BLaER1 treated with 17β-estradiol and CSF1 and Interleukin-3, amounts not matched to agents 10 nM and 100 nM (cell line): ENCODE measurements around the gene GOLGA8N.

Experiments
- H3K27ac ChIP-seq, 11 experiments: shearing (Covaris generic); formaldehyde crosslinking; 2 replicates each; pipeline ENCODE4 v1.8.1; 2022
- H3K27me3 ChIP-seq, 11 experiments: shearing (Covaris generic); formaldehyde crosslinking; 2 replicates each; pipeline ENCODE4 v1.8.1; 2022
- H3K36me3 ChIP-seq, 11 experiments: shearing (Covaris generic); formaldehyde crosslinking; 2 replicates each; pipeline ENCODE4 v1.8.1; 2022
- H3K4me1 ChIP-seq, 10 experiments: shearing (Covaris generic); formaldehyde crosslinking; 2 replicates each; pipeline ENCODE4 v1.8.1; 2022
- H3K4me2 ChIP-seq, 11 experiments: shearing (Covaris generic); formaldehyde crosslinking; 2 replicates each; pipeline ENCODE4 v1.8.1; 2022
- H3K4me3 ChIP-seq, 10 experiments: shearing (Covaris generic); formaldehyde crosslinking; 2 replicates each; pipeline ENCODE4 v1.8.1; 2022
- H3K9ac ChIP-seq, 11 experiments: shearing (Covaris generic); formaldehyde crosslinking; 2 replicates each; pipeline ENCODE4 v1.8.1; 2022
- H3K9me3 ChIP-seq, 11 experiments: shearing (Covaris generic); formaldehyde crosslinking; replicated peaks in 1 of 11; 2 replicates each; pipeline ENCODE4 v1.8.1; 2022
- H4K20me1 ChIP-seq, 11 experiments: shearing (Covaris generic); formaldehyde crosslinking; 2 replicates each; pipeline ENCODE4 v1.8.1; 2022
- Cebpa-rat ChIP-seq, 11 experiments: shearing (Covaris generic); IDR thresholded peaks; 2 replicates each; pipeline ENCODE4 v1.8.1; 2022

Gene GOLGA8N

GRCh38 chr15:32636410-32636809, 43.2 kb downstream of the GOLGA8N start:
- Histone ChIP-seq H3K36me3 (peaks cover 0 to 100% (median 84%) of the 10 kb centered on the region in 11 experiments; a peak in 19 of 22 replicates), H3K4me1 (peaks cover 15 to 43% (median 37%) of the 10 kb centered on the region in 10 experiments; a peak in 19 of 20 replicates), H3K4me3 (no peak overlapping the region), H3K4me2 (peak overlapping the region; percentile 4 to 68 (median 48); a peak in 19 of 22 replicates), H3K27ac (peak overlapping the region in 3 of 11 experiments; percentile 1 to 28 (median 21); a peak in 2 of 22 replicates), H3K9me3 (no peaks in the 10 kb centered on the region), H4K20me1 (peaks cover 0 to 11% (median 0%) of the 10 kb centered on the region in 11 experiments; a peak in 4 of 22 replicates), H3K27me3 (no peaks in the 10 kb centered on the region), H3K9ac (no peak overlapping the region)
- TF ChIP-seq Cebpa-rat (IDR thresholded peaks at IDR 0.05) = no peak

GRCh38 chr15:32636908-32637567, 43.8 kb downstream of the GOLGA8N start:
- peak overlapping the region; percentile 4 to 68 (median 53) for H3K4me2 ChIP-seq
- peaks cover 15 to 43% (median 37%) of the 10 kb centered on the region in 10 experiments; a peak in 19 of 20 replicates for H3K4me1 ChIP-seq
- peaks cover 0 to 12% (median 0%) of the 10 kb centered on the region in 11 experiments; a peak in 4 of 22 replicates for H4K20me1 ChIP-seq
- H3K9ac ChIP-seq = peak overlapping the region in 2 of 11 experiments; percentile 4 to 53; a peak in 2 of 22 replicates
- peaks cover 0 to 100% (median 82%) of the 10 kb centered on the region in 11 experiments; a peak in 19 of 22 replicates for H3K36me3 ChIP-seq
- H3K27ac ChIP-seq = peak overlapping the region in 7 of 11 experiments; percentile 7 to 37 (median 21); a peak in 8 of 22 replicates
- H3K9me3 ChIP-seq = no peaks in the 10 kb centered on the region
- TF ChIP-seq Cebpa-rat (IDR thresholded peaks at IDR 0.05) = no peak
- no peaks in the 10 kb centered on the region for H3K27me3 ChIP-seq
- no peak overlapping the region for H3K4me3 ChIP-seq

- peak overlapping the region; percentile 4 to 68 (median 53); a peak in 20 of 22 replicates for H3K4me2 ChIP-seq
- peak overlapping the region in 4 of 11 experiments; percentile 7 to 37 (median 16); a peak in 3 of 22 replicates for H3K27ac ChIP-seq
- H3K4me3 ChIP-seq = no peak overlapping the region
- peaks cover 0 to 93% (median 80%) of the 10 kb centered on the region in 11 experiments; a peak in 19 of 22 replicates for H3K36me3 ChIP-seq
- H3K9ac ChIP-seq = no peak overlapping the region
- TF ChIP-seq Cebpa-rat (IDR thresholded peaks at IDR 0.05) = no peak
- H3K9me3 ChIP-seq = no peaks in the 10 kb centered on the region
- H3K4me1 ChIP-seq = peaks cover 15 to 43% (median 37%) of the 10 kb centered on the region in 10 experiments; a peak in 19 of 20 replicates
- H3K27me3 ChIP-seq = no peaks in the 10 kb centered on the region
- H4K20me1 ChIP-seq = peaks cover 0 to 12% (median 0%) of the 10 kb centered on the region in 11 experiments; a peak in 4 of 22 replicates
Measured at GRCh38 chr15:32637704-32638103, 44.4 kb downstream of the GOLGA8N start.

- peaks cover 9 to 16% (median 12%) of the 10 kb centered on the region in 10 experiments; a peak in 19 of 20 replicates for H3K4me1 ChIP-seq
- H3K4me2 ChIP-seq = no peak within 1 kb of the TSS
- no peak within 1 kb of the TSS for H3K4me3 ChIP-seq
- no peaks in the 10 kb centered on the region for H3K9me3 ChIP-seq
- no peak within 1 kb of the TSS for H3K27ac ChIP-seq
- H3K36me3 ChIP-seq = peaks cover 0 to 91% (median 71%) of the 10 kb centered on the region in 11 experiments; a peak in 19 of 22 replicates
- no peaks in the 10 kb centered on the region for H3K27me3 ChIP-seq
- H4K20me1 ChIP-seq = peaks cover 0 to 16% (median 3%) of the 10 kb centered on the region in 11 experiments; a peak in 4 of 22 replicates
- no peak within 1 kb of the TSS for H3K9ac ChIP-seq
- TF ChIP-seq Cebpa-rat (IDR thresholded peaks at IDR 0.05) = no peak
Measured at GRCh38 chr15:32641517-32642059, 48.3 kb downstream of the GOLGA8N start, which contains the start of gene SCG5. TSS of gene SCG5 (plus strand) at chr15:32641710. CDS start at chr15:32643593, 1,883 bp downstream.

- Histone ChIP-seq H3K9ac (no peak overlapping the region), H3K27me3 (no peaks in the 10 kb centered on the region), H3K9me3 (no peaks in the 10 kb centered on the region), H3K27ac (no peak overlapping the region), H3K36me3 (peaks cover 0 to 91% (median 72%) of the 10 kb centered on the region in 11 experiments; a peak in 19 of 22 replicates), H3K4me2 (no peak overlapping the region), H3K4me3 (no peak overlapping the region), H3K4me1 (peaks cover 0 to 3% (median 0%) of the 10 kb centered on the region in 10 experiments; a peak in 5 of 20 replicates), H4K20me1 (peaks cover 0 to 16% (median 0%) of the 10 kb centered on the region in 11 experiments; a peak in 3 of 22 replicates)
- TF ChIP-seq Cebpa-rat (IDR thresholded peaks at IDR 0.05) = no peak
Measured at GRCh38 chr15:32642667-32643435, 49.6 kb downstream of the GOLGA8N start.

- H3K9me3 ChIP-seq = no peaks in the 10 kb centered on the region
- no peaks in the 10 kb centered on the region for H3K4me1 ChIP-seq
- H3K4me3 ChIP-seq = no peak overlapping the region
- peaks cover 0 to 16% (median 0%) of the 10 kb centered on the region in 11 experiments; a peak in 3 of 22 replicates for H4K20me1 ChIP-seq
- H3K36me3 ChIP-seq = peaks cover 0 to 91% (median 72%) of the 10 kb centered on the region in 11 experiments; a peak in 19 of 22 replicates
- no peak overlapping the region for H3K4me2 ChIP-seq
- no peak overlapping the region for H3K9ac ChIP-seq
- no peak overlapping the region for H3K27ac ChIP-seq
- no peak for TF ChIP-seq Cebpa-rat (IDR thresholded peaks at IDR 0.05)
- H3K27me3 ChIP-seq = no peaks in the 10 kb centered on the region
Measured at GRCh38 chr15:32643907-32644445, 50.7 kb downstream of the GOLGA8N start.

GRCh38 chr15:32646291-32646690, 53.0 kb downstream of the GOLGA8N start:
- peaks cover 0 to 18% (median 0%) of the 10 kb centered on the region in 11 experiments; a peak in 3 of 22 replicates for H4K20me1 ChIP-seq
- no peak for TF ChIP-seq Cebpa-rat (IDR thresholded peaks at IDR 0.05)
- H3K36me3 ChIP-seq = peaks cover 0 to 86% (median 58%) of the 10 kb centered on the region in 11 experiments; a peak in 19 of 22 replicates

GRCh38 chr15:32649342-32649741, 56.1 kb downstream of the GOLGA8N start:
- no peak overlapping the region for H3K27ac ChIP-seq
- H3K4me1 ChIP-seq = peaks cover 0 to 6% (median 0%) of the 10 kb centered on the region in 10 experiments; a peak in 2 of 20 replicates
- no peak overlapping the region for H3K9ac ChIP-seq
- H3K9me3 ChIP-seq = no peaks in the 10 kb centered on the region
- TF ChIP-seq Cebpa-rat (IDR thresholded peaks at IDR 0.05) = no peak
- no peaks in the 10 kb centered on the region for H3K27me3 ChIP-seq
- H3K36me3 ChIP-seq = peaks cover 0 to 95% (median 72%) of the 10 kb centered on the region in 11 experiments; a peak in 19 of 22 replicates
- no peak overlapping the region for H3K4me2 ChIP-seq
- H3K4me3 ChIP-seq = no peak overlapping the region
- H4K20me1 ChIP-seq = peaks cover 0 to 28% (median 0%) of the 10 kb centered on the region in 11 experiments; a peak in 4 of 22 replicates

More at GRCh38 chr15:32646291-32646690, 53.0 kb downstream of the GOLGA8N start:
- Histone ChIP-seq H3K9me3 (no peaks in the 10 kb centered on the region), H3K4me2 (no peak overlapping the region), H3K27me3 (no peaks in the 10 kb centered on the region), H3K9ac (no peak overlapping the region), H3K4me3 (no peak overlapping the region), H3K4me1 (peaks cover 0 to 6% (median 0%) of the 10 kb centered on the region in 10 experiments; a peak in 2 of 20 replicates), H3K27ac (no peak overlapping the region)
